ENCODE results near the gene CYFIP2.

DNA sequence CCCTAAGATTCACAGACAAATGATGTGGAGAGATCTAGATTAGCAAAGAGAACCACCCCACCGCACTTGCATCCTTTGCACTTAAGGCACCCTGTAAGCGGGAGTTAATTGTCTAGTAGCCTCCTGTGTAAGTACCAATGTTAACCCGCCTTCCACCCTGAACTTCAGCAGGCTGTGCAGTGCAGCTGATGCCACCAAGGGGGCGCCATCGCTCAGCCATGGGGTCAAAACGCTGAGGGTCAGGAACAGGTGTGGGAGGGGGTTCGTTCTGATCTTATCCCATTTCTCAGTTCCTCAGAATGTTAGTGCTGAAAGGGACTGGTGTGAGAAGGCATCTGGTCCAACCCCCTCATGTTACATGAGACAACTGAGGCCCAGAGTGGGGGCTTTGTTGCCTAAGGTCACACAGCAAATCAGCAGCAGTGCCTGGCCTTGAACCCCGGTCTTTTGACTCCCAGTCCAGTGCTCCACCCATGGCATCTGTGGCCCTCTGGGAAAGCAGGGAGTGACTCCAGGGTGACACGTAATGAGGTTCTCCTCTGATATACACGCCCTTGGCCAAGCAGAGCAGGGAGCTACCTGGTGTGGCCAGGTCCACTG lies 57.3 kb downstream of the CYFIP2 start:
- TF ChIP-seq CTCF (optimal IDR thresholded peaks at IDR 0.05 in 1 of 3, IDR thresholded peaks at IDR 0.05 in 1 of 3, conservative IDR thresholded peaks at IDR 0.05 in 1 of 3; ENCODE audit: extremely low read depth in 1 of 3, insufficient read depth in 2 of 3, low read length in 3 of 3) (peak in 2 of 3 experiments; percentile 26 to 31), EZH2 (IDR thresholded peaks at IDR 0.05; ENCODE audit: low read length) (no peak)
